GM12878 (cell line): ENCODE results near the gene NSG1. TPM values are rescaled to one million over a fixed set of nuclear protein-coding genes. Genes with fewer than 3 reads are reported as not detected.
A peak's percentile ranks its signal among the peaks of the same experiment; 100 is the strongest.

ENCODE experiments used
- ATAC-seq: fragments of 200-7000 bp; cut with Tn5 transposase; 3 replicates; pipeline ENCODE4 v1.9.1; 2020; ENCODE audit warnings: mild to moderate bottlenecking, moderate library complexity
- BruUV-seq: library from RNA; stranded (reverse); fragments of 400-500 nt; replicated peaks from 2 replicates; lab custom pipeline; 2021; lab: Mats Ljungman, UMichigan
- CTCF ChIA-PET: fragments of 300-600 bp; sonication (Branson Sonifier 250); formaldehyde crosslinking; extraction: SDS; loops from one replicate; lab custom pipeline; 2021; ENCODE audit warnings: inconsistent platforms; lab: Yijun Ruan, JAX
- POLR2A ChIA-PET: fragments of 350-600 bp; formaldehyde crosslinking; extraction: SDS; loops from one replicate; lab custom pipeline; 2021; ENCODE audit warnings: inconsistent platforms; lab: Charles Lee
- RAD21 ChIA-PET: fragments of 300-600 bp; sonication (Branson Sonifier 250); formaldehyde crosslinking; loops from one replicate; lab custom pipeline; 2023; ENCODE audit warnings: antibody characterized with exemption; ENCODE audit not compliant: unreplicated experiment; lab: Charles Lee
- SMC1A ChIA-PET: fragments of 300-600 bp; sonication (Branson Sonifier 250); formaldehyde crosslinking; loops from one replicate; lab custom pipeline; 2023; ENCODE audit not compliant: unreplicated experiment, uncharacterized antibody; lab: Charles Lee
- DNase-seq: peaks from one replicate; pipeline ENCODE4 v3.0.0-alpha.2; 2011; ENCODE audit warnings: low read depth, low spot score
- FAIRE-seq: peaks from 3 replicates; lab custom pipeline; 2011; peaks lifted over from hg19 to GRCh38; lab: Jason Lieb, UNC
- H2AFZ ChIP-seq: 2 replicates; pipeline ENCODE4 v1.6.0; 2011; ENCODE audit warnings: low read depth, low read length, control low read depth; ENCODE audit not compliant: control insufficient read depth
- H3K27ac ChIP-seq: 2 replicates; pipeline ENCODE4 v1.5.1; 2011; ENCODE audit warnings: control low read depth; ENCODE audit not compliant: control insufficient read depth, insufficient read depth
- H3K27me3 ChIP-seq, 2 experiments: replicated peaks in 1 of 2; 2 replicates each; pipeline versions ENCODE4 v1.6.0 to v1.6.1; 2011; ENCODE audit warnings: low read length in 1 of 2; ENCODE audit not compliant: control insufficient read depth in 2 of 2, insufficient read depth in 2 of 2
- H3K36me3 ChIP-seq, 2 experiments: 2 replicates each; pipeline ENCODE4 v1.5.1; 2011; ENCODE audit warnings: low read length in 1 of 2; ENCODE audit not compliant: control insufficient read depth in 2 of 2, insufficient read depth in 2 of 2
- H3K4me1 ChIP-seq: 2 replicates; pipeline ENCODE4 v1.6.1; 2011; ENCODE audit warnings: mild to moderate bottlenecking, low read length, moderate library complexity, mixed read lengths; ENCODE audit not compliant: control insufficient read depth, insufficient read depth
- H3K4me2 ChIP-seq: 2 replicates; pipeline ENCODE4 v1.6.0; 2011; ENCODE audit warnings: control low read depth; ENCODE audit not compliant: control insufficient read depth, insufficient read depth
- H3K4me3 ChIP-seq: fragments of 200-600 bp; sonication (generic); 2 replicates; pipeline ENCODE4 v1.5.1; 2016
- H3K79me2 ChIP-seq: 2 replicates; pipeline ENCODE4 v1.6.0; 2011; ENCODE audit warnings: low read length; ENCODE audit not compliant: control insufficient read depth, insufficient read depth
- H3K9ac ChIP-seq: 2 replicates; pipeline ENCODE4 v1.8.0; 2011; ENCODE audit warnings: low read length, control low read depth, mixed read lengths; ENCODE audit not compliant: control insufficient read depth, insufficient read depth
- H3K9me3 ChIP-seq: replicated peaks from 3 replicates; pipeline ENCODE4 v1.5.1; 2011; ENCODE audit warnings: mild to moderate bottlenecking, low read length; ENCODE audit not compliant: control insufficient read depth, insufficient read depth
- H4K20me1 ChIP-seq: 2 replicates; pipeline ENCODE4 v1.6.0; 2011; ENCODE audit not compliant: control insufficient read depth, insufficient read depth
- BHLHE40 ChIP-seq, 2 experiments: fragments of 450-650 bp in 1 of 2; IDR thresholded peaks; 2 replicates each; pipeline ENCODE4 v1.6.1; 2011 to 2017; ENCODE audit warnings: low read depth in 2 of 2, borderline replicate concordance in 1 of 2, improper control_type of control experiment in 1 of 2, low read length in 1 of 2, mild to moderate bottlenecking in 1 of 2
- CHD2 ChIP-seq: IDR thresholded peaks from 2 replicates; pipeline ENCODE4 v1.6.1; 2011; ENCODE audit warnings: low read depth, low read length, improper control_type of control experiment, borderline replicate concordance
- ESRRA ChIP-seq: IDR thresholded peaks from 2 replicates; pipeline ENCODE4 v1.6.1; 2012; ENCODE audit warnings: mild to moderate bottlenecking, low read length, improper control_type of control experiment
- ETV6 ChIP-seq, 2 experiments: fragments of 450-650 bp in 1 of 2; IDR thresholded peaks in 1 of 2; conservative IDR thresholded peaks in 1 of 2; 2 replicates each; pipeline ENCODE4 v1.6.1; 2014; ENCODE audit warnings: antibody characterized with exemption in 1 of 2, borderline replicate concordance in 1 of 2, low read depth in 1 of 2, mild to moderate bottlenecking in 1 of 2, moderate library complexity in 1 of 2
- GATAD2B ChIP-seq: fragments of 450-650 bp; conservative IDR thresholded peaks from 2 replicates; pipeline ENCODE4 v1.6.1; 2017; ENCODE audit warnings: low read depth, mild to moderate bottlenecking, moderate library complexity
- JUNB ChIP-seq: IDR thresholded peaks from 2 replicates; pipeline ENCODE4 v1.6.1; 2016; ENCODE audit warnings: antibody characterized with exemption, mild to moderate bottlenecking
- KDM1A ChIP-seq: fragments of 200-600 bp; sonication (generic); IDR thresholded peaks from 2 replicates; pipeline ENCODE4 v1.6.1; 2016; ENCODE audit warnings: borderline replicate concordance
- MTA2 ChIP-seq: fragments of 450-650 bp; IDR thresholded peaks from 2 replicates; pipeline ENCODE4 v1.6.1; 2016; ENCODE audit warnings: low read depth, mild to moderate bottlenecking, moderate library complexity
- NBN ChIP-seq: fragments of 450-650 bp; IDR thresholded peaks from 2 replicates; pipeline ENCODE4 v1.6.1; 2016
- NFXL1 ChIP-seq: fragments of 450-650 bp; IDR thresholded peaks from 2 replicates; pipeline ENCODE4 v1.6.1; 2017; ENCODE audit warnings: antibody characterized with exemption, mild to moderate bottlenecking, borderline replicate concordance
- NR2F1 ChIP-seq: fragments of 450-650 bp; conservative IDR thresholded peaks from 2 replicates; pipeline ENCODE4 v1.6.1; 2017; ENCODE audit warnings: mild to moderate bottlenecking
- POLR2A ChIP-seq: IDR thresholded peaks from 2 replicates; pipeline ENCODE4 v1.6.1; 2011; ENCODE audit warnings: low read depth, mild to moderate bottlenecking, low read length
- POU2F2 ChIP-seq: IDR thresholded peaks from 3 replicates; pipeline ENCODE4 v1.6.1; 2011; ENCODE audit warnings: low read depth, mild to moderate bottlenecking, low read length, borderline replicate concordance
- RB1 ChIP-seq: fragments of 450-650 bp; formaldehyde crosslinking; IDR thresholded peaks from 2 replicates; pipeline ENCODE4 v1.6.1; 2017; ENCODE audit warnings: mild to moderate bottlenecking, borderline replicate concordance
- RBBP5 ChIP-seq: fragments of 200-600 bp; sonication (generic); conservative IDR thresholded peaks from 2 replicates; pipeline ENCODE4 v1.6.1; 2016
- REST ChIP-seq: IDR thresholded peaks from 2 replicates; pipeline ENCODE4 v1.6.1; 2012; ENCODE audit warnings: mild to moderate bottlenecking, low read depth, low read length
- SMAD5 ChIP-seq: IDR thresholded peaks from 2 replicates; pipeline ENCODE4 v1.6.1; 2016; ENCODE audit warnings: antibody characterized with exemption, low read depth
- SMC3 ChIP-seq: IDR thresholded peaks from 2 replicates; pipeline ENCODE4 v1.6.1; 2011; ENCODE audit warnings: low read length, improper control_type of control experiment, borderline replicate concordance
- SRF ChIP-seq, 2 experiments: IDR thresholded peaks; 2 replicates each; pipeline ENCODE4 v1.6.1; 2011; ENCODE audit warnings: low read depth in 2 of 2, low read length in 2 of 2, mild to moderate bottlenecking in 1 of 2, moderate library complexity in 1 of 2
- YBX1 ChIP-seq: fragments of 450-650 bp; IDR thresholded peaks from 2 replicates; pipeline ENCODE4 v1.6.1; 2016; ENCODE audit warnings: antibody characterized with exemption
- ZNF217 ChIP-seq: fragments of 450-650 bp; IDR thresholded peaks from 2 replicates; pipeline ENCODE4 v1.6.1; 2017; ENCODE audit warnings: antibody characterized with exemption, mild to moderate bottlenecking
- ZNF384 ChIP-seq: IDR thresholded peaks from 2 replicates; pipeline ENCODE4 v1.6.1; 2012; ENCODE audit warnings: low read depth, mild to moderate bottlenecking, low read length, improper control_type of control experiment, borderline replicate concordance
- WGBS: methylation state at CpG from one replicate; pipeline ENCODE4 v1.1.6; 2016; ENCODE audit warnings: low lambda C conversion rate; ENCODE audit not compliant: insufficient replicate concordance, insufficient coverage; ENCODE audit errors: missing lambda C conversion rate; 5-methylcytosine and 5-hydroxymethylcytosine counted together
- in situ Hi-C: fragments of 300-500 bp; cut with MboI; formaldehyde crosslinking; loops from 9 replicates; pipeline ENCODE4 v1.14.3; 2018; ENCODE audit warnings: mixed read lengths
- intact Hi-C: fragments of 100-400 bp; cut with micrococcal nuclease; formaldehyde crosslinking; loops from one replicate; pipeline ENCODE4 v1.14.2; 2022; ENCODE audit not compliant: unreplicated experiment
- polyA plus RNA-seq, 11 experiments: library from polyadenylated mRNA; depleted of rRNA in 4 of 11; unstranded in 6 of 11; stranded (reverse) in 5 of 11; fragments of >200 nt; fragmentation: Nextera tagmentation in 4 of 11; fragmentation: Illumina TruSeq in 1 of 11; extraction: Ambion mirVana in 4 of 11; extraction: Trizol in 1 of 11; gene quantifications; 1 replicate in 1 of 11; 2 replicates in 10 of 11; pipeline versions ENCODE4 v1.2.1 to v1.2.3, GENCODE V29; 2011 to 2016; ENCODE audit warnings: inconsistent platforms in 2 of 11, missing spikeins in 2 of 11, low read depth in 1 of 11
- total RNA-seq, 4 experiments: library from RNA; depleted of rRNA in 3 of 4; stranded (reverse); fragments of >200 nt in 3 of 4; fragmentation: Illumina TruSeq in 1 of 4; extraction: Trizol in 1 of 4; gene quantifications; 2 replicates each; pipeline versions ENCODE4 v1.2.1 to v1.2.3, GENCODE V29; 2013 to 2021

Gene NSG1
- total and polyA plus RNA-seq, 10 of the 15 experiments (the other 5 are each of a cell fraction or from before 2014, with no cell fraction given): 0.03 to 0.19 (median 0.10) TPM; not detected in 5

GRCh38 chr4:4385729-4386295 lies 1.1 kb upstream of the NSG1 start (continued):
- TF ChIP-seq REST (no peak), ETV6 (conservative IDR thresholded peaks at IDR 0.05 in 1 of 2, IDR thresholded peaks at IDR 0.05 in 1 of 2; ENCODE audit: borderline replicate concordance in 1 of 2, low read depth in 1 of 2) (no peak), JUNB (no peak)

- H3K9ac ChIP-seq: no peak overlapping the region
- no peaks in the 10 kb centered on the region for H3K9me3 ChIP-seq
- FAIRE-seq (no peak), DNase-seq (no peak), ATAC-seq (peak; percentile 36)
- CTCF ChIA-PET: no interaction called here
- RAD21 ChIA-PET: no interaction called here
- TF ChIP-seq SRF (IDR thresholded peaks at IDR 0.05; ENCODE audit: low read depth in 2 of 2, low read length in 2 of 2) (no peak), NR2F1 (no peak), SMAD5 (no peak), ZNF384 (no peak), NBN (no peak), GATAD2B (no peak), POU2F2 (no peak), YBX1 (no peak), RBBP5 (no peak), MTA2 (no peak), ZNF217 (no peak), KDM1A (no peak), RB1 (no peak), ESRRA (no peak), POLR2A (no peak), SMC3 (no peak), BHLHE40 (IDR thresholded peaks at IDR 0.05; ENCODE audit: borderline replicate concordance in 1 of 2, low read depth in 2 of 2, low read length in 1 of 2) (no peak), NFXL1 (no peak), CHD2 (no peak)
- H3K4me1 ChIP-seq: no peaks in the 10 kb centered on the region
- H3K27me3 ChIP-seq: peaks cover 5 to 10% of the 10 kb centered on the region in 2 experiments
- in situ Hi-C loops (no loop called here), intact Hi-C loops (no loop called here)
- SMC1A ChIA-PET: no interaction called here
- BruUV-seq: no TSS peak
- H2AFZ ChIP-seq: no peak overlapping the region
- 32% methylated on average over 24 of the region's 36 CpGs for WGBS
- H4K20me1 ChIP-seq: no peaks in the 10 kb centered on the region
- no peaks in the 10 kb centered on the region for H3K36me3 ChIP-seq
- no peak overlapping the region for H3K27ac ChIP-seq
- POLR2A ChIA-PET: no interaction called here
- no peaks in the 10 kb centered on the region for H3K79me2 ChIP-seq
- peak overlapping the region; percentile 33; the same call in 1 of the 2 replicates for H3K4me2 ChIP-seq
- H3K4me3 ChIP-seq: no peak overlapping the region
These were observed 586 bp upstream of the NSG1 start for GRCh38 chr4:4386296-4386735.
